ENCODE results near the gene PCDHB4.
"Not testable (repeated sequence)": the region's sequence is repeated elsewhere in the genome, so short reads cannot be mapped to it uniquely, and the experiment has no call there.

Gene PCDHB4

DNA sequence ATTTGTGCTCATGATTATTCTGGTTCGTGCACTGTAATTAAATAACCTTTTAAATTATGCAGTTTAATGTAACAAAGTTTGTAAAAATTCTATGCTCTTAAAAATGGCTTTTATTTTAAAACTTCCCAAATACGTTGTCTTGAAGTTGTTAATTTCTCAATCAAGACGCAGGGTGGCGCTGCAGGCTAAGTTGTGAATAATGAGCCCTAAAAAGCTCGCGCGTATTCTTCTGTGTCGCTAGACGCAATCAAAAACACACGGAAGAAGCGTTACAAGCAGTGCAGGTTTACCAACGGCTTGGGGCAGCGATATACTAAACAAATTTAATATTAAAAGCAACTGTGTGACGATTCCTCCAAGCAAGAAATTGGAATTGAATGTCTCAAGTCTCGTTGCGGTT, at the start of gene PCDHB4:
Gene PCDHB4, plus strand, starts transcription at position 256 of the 400 bp plus-strand sequence. CDS start 181 bp downstream, outside the sequence.
- DNase-seq = no peak

DNA sequence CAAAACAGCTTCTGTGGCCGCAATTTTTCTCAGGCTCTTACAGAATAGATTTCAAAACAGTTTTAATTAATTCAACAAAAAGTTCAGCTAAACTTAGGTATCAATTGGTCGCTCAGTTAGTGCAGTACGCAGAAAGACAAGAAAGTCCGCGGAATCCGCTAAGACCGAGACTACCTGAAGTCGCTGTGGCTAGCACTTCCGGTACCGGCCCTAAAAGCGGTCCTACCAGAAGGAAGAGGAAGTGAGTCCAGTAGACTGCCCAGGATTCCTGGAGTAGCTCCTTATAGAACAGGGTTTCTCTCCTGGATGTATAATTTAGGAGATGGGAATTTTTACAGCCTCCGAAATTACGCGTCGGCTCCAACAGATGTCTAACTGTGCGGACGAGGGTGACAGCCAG, 43.8 kb upstream of the PCDHB4 start:
- DNase-seq = no peak

DNA sequence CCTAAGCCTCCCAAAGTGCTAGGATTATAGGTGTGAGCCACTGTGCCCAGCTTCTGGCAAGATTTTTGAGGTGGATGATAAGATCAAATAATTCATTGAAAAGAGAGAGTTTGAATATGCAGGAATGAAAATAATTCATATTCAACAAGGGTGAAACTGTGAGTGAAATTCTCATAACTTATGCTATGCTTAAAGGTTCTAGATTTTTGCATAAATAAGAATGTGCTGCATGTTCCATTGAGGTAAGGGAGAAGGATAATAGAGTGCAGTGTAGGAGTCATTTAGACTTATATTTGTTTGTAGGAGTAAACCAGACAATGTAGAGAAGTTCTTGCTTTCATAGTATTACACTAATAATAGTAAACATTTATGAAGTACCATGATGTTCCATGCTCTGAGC, 39.4 kb upstream of the PCDHB4 start:
- DNase-seq = no peak

DNA sequence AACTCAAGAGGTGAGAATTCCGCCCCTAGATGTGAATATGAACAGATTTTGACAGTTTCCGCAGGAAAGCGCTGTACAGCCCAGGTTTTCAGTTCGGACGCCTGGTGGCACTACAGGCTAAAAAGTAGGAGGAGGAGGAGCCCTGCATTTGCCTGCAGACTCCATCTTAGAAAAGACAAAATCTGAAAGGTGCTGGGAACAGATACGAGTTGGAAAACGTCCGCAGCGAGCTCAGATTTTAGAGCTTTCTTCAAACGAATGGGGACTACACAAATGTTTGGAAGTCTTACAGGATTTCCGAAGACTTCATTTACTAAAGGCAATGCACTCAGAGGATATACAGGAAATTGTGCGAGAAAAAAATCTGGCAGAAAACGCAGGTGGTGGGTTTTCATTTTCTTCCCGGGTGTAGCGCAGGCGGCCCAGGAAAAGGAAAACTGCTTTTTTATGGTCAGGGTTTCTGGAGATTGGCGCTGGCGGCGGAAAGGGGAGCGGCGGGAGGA, 37.1 kb upstream of the PCDHB4 start:
- DNase-seq = peak; percentile 54

DNA sequence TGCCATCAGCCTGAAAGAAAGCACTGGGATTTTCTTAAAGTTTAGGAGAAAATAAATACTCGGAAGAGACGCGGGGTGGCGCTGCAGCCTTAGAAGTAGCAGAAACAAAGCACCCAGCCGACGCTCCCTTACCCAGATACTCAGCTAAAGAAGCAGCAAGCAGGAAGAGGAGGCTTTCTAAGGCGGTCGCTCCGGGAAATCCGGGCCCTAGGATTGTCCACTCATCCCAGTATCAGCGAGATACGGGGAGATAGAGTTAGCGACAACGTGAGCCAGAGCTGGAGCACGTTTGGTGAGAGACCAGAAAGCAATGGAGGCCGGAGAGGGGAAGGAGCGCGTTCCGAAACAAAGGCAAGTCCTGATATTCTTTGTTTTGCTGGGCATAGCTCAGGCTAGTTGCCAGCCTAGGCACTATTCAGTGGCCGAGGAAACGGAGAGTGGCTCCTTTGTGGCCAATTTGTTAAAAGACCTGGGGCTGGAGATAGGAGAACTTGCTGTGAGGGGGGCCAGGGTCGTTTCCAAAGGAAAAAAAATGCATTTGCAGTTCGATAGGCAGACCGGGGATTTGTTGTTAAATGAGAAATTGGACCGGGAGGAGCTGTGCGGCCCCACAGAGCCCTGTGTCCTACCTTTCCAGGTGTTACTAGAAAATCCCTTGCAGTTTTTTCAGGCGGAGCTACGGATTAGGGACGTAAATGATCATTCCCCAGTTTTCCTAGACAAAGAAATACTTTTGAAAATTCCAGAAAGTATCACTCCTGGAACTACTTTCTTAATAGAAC, 26.9 kb upstream of the PCDHB4 start, which contains the start of gene PCDHB2:
Gene PCDHB2, plus strand, starts transcription at position 135 of the 782 bp plus-strand sequence. Its CDS starts 176 bp downstream, at position 311.
- DNase-seq = no peak

DNA sequence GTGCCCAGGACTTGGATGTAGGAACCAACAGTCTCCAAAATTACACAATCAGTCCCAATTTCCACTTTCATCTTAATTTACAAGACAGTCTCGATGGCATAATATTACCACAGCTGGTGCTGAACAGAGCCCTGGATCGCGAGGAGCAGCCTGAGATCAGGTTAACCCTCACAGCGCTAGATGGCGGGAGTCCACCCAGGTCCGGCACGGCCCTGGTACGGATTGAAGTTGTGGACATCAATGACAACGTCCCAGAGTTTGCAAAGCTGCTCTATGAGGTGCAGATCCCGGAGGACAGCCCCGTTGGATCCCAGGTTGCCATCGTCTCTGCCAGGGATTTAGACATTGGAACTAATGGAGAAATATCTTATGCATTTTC, 26.4 kb upstream of the PCDHB4 start:
- no peak for DNase-seq

DNA sequence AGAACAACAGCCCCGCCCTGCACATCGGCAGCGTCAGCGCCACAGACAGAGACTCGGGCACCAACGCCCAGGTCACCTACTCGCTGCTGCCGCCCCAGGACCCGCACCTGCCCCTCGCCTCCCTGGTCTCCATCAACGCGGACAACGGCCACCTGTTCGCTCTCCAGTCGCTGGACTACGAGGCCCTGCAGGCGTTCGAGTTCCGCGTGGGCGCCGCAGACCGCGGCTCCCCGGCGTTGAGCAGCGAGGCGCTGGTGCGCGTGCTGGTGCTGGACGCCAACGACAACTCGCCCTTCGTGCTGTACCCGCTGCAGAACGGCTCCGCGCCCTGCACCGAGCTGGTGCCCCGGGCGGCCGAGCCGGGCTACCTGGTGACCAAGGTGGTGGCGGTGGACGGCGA, 25.4 kb upstream of the PCDHB4 start:
- DNase-seq = not testable (repeated sequence)

DNA sequence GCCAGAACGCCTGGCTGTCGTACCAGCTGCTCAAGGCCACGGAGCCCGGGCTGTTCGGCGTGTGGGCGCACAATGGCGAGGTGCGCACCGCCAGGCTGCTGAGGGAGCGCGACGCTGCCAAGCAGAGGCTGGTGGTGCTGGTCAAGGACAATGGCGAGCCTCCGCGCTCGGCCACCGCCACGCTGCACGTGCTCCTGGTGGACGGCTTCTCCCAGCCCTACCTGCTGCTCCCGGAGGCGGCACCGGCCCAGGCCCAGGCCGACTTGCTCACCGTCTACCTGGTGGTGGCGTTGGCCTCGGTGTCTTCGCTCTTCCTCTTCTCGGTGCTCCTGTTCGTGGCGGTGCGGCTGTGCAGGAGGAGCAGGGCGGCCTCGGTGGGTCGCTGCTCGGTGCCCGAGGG, 25.0 kb upstream of the PCDHB4 start:
- DNase-seq = not testable (repeated sequence)

DNA sequence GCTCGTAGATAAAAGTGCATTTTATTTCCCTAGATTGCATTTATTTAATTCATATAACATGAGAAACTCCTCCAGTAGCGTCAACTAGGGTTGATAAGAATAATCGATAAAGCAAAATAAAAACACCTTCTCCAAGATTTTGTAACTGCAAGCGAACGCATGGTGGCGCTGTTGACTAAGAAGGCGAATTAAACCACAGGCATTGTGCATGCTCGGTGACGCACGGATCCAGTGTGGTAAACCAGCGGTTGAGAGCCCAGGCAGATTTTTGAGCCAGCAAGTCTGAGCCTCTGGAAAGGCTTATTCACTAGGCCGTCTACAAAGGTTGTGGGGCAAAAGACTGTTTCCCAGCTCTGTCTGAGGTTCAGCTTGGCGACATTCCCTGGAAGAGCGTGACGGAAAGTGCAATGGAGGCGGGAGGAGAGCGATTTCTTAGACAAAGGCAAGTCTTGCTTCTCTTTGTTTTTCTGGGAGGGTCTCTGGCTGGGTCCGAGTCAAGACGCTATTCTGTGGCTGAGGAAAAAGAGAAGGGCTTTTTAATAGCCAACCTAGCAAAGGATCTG, 21.3 kb upstream of the PCDHB4 start, which contains the start of gene PCDHB3:
Gene PCDHB3, plus strand, starts transcription at position 231 of the 563 bp plus-strand sequence. Its CDS starts 177 bp downstream, at position 408.
- no peak for DNase-seq

DNA sequence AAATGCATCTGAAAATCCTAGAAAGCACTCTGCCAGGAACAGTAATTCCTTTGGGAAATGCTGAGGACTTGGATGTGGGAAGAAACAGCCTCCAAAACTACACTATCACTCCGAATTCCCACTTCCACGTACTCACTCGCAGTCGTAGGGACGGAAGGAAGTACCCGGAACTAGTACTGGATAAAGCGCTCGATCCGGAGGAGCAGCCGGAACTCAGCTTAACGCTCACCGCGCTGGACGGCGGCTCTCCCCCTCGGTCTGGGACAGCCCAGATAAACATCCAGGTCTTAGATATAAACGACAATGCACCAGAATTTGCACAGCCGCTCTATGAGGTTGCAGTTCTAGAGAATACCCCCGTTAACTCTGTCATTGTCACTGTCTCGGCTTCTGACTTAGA, 20.6 kb upstream of the PCDHB4 start:
- DNase-seq = no peak

DNA sequence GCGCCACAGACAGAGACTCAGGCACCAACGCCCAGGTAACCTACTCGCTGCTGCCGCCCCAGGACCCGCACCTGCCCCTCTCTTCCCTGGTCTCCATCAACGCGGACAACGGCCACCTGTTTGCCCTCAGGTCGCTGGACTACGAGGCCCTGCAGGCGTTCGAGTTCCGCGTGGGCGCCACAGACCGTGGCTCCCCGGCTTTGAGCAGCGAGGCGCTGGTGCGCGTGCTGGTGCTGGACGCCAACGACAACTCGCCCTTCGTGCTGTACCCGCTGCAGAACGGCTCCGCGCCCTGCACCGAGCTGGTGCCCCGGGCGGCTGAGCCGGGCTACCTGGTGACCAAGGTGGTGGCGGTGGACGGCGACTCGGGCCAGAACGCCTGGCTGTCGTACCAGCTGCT, 19.5 kb upstream of the PCDHB4 start:
- DNase-seq = not testable (repeated sequence)

DNA sequence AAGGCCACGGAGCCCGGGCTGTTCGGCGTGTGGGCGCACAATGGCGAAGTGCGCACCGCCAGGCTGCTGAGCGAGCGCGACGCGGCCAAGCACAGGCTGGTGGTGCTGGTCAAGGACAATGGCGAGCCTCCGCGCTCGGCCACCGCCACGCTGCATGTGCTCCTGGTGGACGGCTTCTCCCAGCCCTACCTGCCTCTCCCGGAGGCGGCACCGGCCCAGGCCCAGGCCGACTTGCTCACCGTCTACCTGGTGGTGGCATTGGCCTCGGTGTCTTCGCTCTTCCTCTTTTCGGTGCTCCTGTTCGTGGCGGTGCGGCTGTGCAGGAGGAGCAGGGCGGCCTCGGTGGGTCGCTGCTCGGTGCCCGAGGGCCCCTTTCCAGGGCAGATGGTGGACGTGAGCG, 19.1 kb upstream of the PCDHB4 start:
- DNase-seq = not testable (repeated sequence)

DNA sequence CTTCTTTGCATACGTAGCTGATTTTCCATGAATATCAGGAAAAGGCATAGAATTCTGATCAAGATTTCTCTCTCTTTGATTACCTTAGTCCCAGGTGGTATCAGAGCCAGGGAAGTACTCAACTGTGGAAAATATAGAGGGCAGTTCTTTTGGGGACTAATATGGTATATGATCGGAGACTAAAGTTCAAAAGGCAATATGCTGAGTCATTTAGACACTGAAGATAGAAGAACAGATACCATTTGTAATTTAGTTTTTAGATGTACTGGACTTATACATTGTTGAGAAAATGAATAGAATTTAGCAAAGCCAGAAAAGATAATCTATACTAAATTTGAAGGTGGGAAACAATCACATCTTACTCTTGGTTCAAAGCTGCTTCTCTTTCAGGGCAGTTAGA, 16.3 kb upstream of the PCDHB4 start:
- no peak for DNase-seq

DNA sequence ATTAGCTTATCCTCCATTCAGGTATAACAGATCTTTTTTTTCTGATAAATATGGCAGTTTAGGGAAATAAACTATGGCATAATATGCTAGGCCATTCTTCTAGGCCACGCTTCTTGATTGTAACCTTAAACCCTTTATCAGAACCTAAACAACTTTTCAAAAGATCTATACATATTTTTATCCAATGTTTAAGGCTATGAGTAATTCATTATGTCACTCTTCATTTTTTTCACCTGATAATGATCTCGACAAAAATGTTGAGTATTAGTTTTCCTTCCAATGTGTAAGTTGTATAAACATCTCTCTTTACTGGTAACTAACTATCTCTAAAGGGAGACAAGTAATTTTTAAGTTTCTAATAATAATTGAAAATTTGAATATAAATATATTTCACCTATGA, 2.4 kb upstream of the PCDHB4 start:
- DNase-seq = no peak

DNA sequence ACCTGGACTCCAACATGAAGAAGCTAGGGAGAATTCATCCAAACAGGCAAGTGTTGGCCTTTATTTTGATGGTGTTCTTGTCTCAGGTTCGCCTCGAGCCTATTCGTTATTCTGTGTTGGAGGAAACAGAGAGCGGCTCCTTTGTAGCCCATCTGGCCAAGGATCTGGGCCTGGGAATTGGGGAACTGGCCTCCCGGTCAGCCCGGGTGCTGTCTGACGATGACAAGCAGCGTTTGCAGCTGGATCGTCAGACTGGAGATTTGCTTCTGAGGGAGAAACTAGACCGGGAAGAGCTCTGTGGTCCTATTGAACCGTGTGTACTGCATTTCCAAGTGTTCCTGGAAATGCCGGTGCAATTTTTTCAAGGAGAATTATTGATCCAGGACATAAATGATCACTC, 367 bp downstream of the PCDHB4 start:
- DNase-seq = no peak

DNA sequence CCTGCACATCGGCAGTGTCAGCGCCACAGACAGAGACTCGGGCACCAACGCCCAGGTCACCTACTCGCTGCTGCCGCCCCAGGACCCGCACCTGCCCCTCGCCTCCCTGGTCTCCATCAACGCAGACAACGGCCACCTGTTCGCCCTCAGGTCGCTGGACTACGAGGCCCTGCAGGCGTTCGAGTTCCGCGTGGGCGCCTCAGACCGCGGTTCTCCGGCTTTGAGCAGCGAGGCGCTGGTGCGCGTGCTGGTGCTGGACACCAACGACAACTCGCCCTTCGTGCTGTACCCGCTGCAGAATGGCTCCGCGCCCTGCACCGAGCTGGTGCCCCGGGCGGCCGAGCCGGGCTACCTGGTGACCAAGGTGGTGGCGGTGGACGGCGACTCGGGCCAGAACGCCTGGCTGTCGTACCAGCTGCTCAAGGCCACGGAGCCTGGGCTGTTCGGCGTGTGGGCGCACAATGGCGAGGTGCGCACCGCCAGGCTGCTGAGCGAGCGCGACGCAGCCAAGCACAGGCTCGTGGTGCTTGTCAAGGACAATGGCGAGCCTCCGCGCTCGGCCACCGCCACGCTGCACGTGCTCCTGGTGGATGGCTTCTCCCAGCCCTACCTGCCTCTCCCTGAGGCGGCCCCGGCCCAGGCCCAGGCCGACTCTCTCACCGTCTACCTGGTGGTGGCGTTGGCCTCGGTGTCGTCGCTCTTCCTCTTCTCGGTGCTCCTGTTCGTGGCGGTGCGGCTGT, 1.9 kb downstream of the PCDHB4 start:
- not testable (repeated sequence) for DNase-seq

DNA sequence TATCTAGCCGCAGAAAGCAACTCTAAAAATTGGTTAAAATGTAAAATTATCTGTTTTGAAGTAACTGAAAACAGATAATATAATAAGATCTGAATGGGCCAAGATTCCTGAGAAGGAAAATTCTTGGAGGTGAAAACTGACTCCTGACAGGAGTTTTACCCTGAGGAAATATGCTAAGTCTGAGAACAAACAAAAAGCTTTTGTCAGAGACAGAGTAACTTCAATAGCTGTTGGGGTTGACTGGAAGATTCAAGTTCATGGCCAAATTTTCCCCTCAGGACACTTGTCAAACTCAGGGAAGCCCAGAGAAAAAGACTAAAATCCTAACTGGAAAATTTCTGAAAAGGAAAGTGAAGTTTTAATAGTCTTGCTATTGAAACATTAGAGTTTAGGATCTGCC, 5.7 kb downstream of the PCDHB4 start:
- DNase-seq = no peak

DNA sequence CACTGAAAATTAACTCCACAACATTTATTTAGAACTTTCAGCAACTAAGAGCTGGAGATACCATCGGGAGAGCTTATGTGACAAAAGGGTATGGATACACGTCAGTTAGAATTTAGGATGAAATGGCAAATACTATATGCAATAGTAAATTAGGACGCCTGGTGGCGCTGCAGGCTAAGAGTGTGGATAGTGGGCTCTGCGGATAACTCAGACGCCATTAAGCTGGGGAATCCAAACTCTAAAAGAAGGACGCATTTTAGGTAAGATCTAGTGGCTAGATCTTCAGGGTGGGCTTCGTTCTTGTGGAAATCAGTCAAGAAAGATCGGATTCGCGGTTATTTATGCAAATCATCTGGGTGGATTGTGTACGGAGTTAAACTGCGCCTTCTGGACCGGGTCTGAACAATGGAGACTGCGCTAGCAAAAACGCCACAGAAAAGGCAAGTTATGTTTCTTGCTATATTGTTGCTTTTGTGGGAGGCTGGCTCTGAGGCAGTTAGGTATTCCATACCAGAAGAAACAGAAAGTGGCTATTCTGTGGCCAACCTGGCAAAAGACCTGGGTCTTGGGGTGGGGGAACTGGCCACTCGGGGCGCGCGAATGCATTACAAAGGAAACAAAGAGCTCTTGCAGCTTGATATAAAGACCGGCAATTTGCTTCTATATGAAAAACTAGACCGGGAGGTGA, 13.6 kb downstream of the PCDHB4 start, which contains the start of gene PCDHB5:
Gene PCDHB5, plus strand, starts transcription at position 177 of the 688 bp plus-strand sequence. Its CDS starts 229 bp downstream, at position 406.
- no peak for DNase-seq

DNA sequence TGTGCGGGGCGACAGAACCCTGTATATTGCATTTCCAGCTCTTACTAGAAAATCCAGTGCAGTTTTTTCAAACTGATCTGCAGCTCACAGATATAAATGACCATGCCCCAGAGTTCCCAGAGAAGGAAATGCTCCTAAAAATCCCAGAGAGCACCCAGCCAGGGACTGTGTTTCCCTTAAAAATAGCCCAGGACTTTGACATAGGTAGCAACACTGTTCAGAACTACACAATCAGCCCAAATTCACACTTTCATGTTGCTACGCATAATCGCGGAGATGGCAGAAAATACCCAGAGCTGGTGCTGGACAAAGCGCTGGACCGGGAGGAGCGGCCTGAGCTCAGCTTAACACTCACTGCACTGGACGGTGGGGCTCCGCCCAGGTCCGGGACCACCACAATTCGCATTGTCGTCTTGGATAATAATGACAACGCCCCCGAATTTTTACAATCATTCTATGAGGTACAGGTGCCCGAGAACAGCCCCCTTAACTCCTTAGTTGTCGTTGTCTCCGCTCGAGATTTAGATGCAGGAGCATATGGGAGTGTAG, 14.2 kb downstream of the PCDHB4 start:
- no peak for DNase-seq

DNA sequence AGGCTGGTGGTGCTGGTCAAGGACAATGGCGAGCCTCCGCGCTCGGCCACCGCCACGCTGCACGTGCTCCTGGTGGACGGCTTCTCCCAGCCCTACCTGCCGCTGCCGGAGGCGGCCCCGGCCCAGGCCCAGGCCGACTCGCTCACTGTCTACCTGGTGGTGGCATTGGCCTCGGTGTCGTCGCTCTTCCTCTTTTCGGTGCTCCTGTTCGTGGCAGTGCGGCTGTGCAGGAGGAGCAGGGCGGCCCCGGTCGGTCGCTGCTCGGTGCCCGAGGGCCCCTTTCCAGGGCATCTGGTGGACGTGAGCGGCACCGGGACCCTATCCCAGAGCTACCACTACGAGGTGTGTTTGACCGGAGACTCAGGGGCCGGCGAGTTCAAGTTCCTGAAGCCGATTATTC, 15.7 kb downstream of the PCDHB4 start:
- DNase-seq = not testable (repeated sequence)

DNA sequence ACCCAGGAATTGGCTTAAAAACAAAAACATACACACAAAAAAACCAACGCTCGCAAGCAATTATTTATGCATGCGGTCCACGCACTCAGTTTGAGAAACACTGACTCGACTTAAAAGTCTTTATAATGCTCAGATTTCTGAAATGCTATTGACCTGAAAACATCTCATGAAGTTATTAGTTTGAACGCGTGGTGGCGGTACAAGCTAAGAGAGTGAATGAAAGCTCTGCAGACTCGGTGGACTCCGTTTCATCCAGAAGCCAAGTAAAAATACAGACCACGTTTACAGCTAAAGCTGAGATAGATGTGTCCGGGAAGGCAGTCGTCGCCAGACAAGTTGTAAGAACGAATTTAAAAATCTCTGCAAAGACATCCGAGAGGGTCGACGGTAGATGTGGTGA, 28.2 kb downstream of the PCDHB4 start, which contains the start of gene PCDHB6:
Gene PCDHB6, plus strand, starts transcription at position 246 of the 400 bp plus-strand sequence. CDS start 201 bp downstream, outside the sequence.
- no peak for DNase-seq
